Chondrocyte (in vitro differentiated cells): ENCODE data around the gene ZNF519. TPM values are rescaled to one million over a fixed set of nuclear protein-coding genes. Genes with fewer than 3 reads are reported as not detected.
"Not testable (repeated sequence)": the region's sequence is repeated elsewhere in the genome, so short reads cannot be mapped to it uniquely, and the experiment has no call there.

Experiments
- DNase-seq: peaks from one replicate; pipeline ENCODE4 v3.0.0; 2021; ENCODE audit warnings: mixed read lengths, low spot score
- H3K27ac Mint-ChIP-seq: one replicate; pipeline ENCODE4 v1.8.0; 2021; ENCODE audit warnings: mild to moderate bottlenecking, moderate library complexity, mixed read lengths; ENCODE audit not compliant: unreplicated experiment
- H3K27me3 Mint-ChIP-seq: 2 replicates; pipeline ENCODE4 v1.8.0; 2021; ENCODE audit warnings: low read depth, mixed read lengths
- H3K36me3 Mint-ChIP-seq: 2 replicates; pipeline ENCODE4 v1.8.0; 2021; ENCODE audit warnings: low read depth, mixed read lengths
- H3K4me1 Mint-ChIP-seq: 2 replicates; pipeline ENCODE4 v1.8.0; 2021; ENCODE audit warnings: low read depth, mild to moderate bottlenecking, mixed read lengths
- H3K4me3 Mint-ChIP-seq: one replicate; pipeline ENCODE4 v1.8.0; 2021; ENCODE audit warnings: mild to moderate bottlenecking, moderate library complexity, mixed read lengths; ENCODE audit not compliant: unreplicated experiment
- H3K9me3 Mint-ChIP-seq: 2 replicates; pipeline ENCODE4 v1.8.0; 2021; ENCODE audit warnings: low read depth, mixed read lengths
- CTCF ChIP-seq: fragments of 200-600 bp; sonication (generic); IDR thresholded peaks from 2 replicates; pipeline ENCODE4 v1.5.0; 2021; ENCODE audit warnings: antibody characterized with exemption, mild to moderate bottlenecking, moderate library complexity
- long read RNA-seq: library from polyadenylated mRNA; stranded (forward); transcript quantifications from one replicate; pipeline ENCODE4 v2.0.0, GENCODE V29; 2021
- total RNA-seq: library from RNA; stranded (reverse); gene quantifications from 3 replicates; pipeline ENCODE4 v1.2.1, GENCODE V29; 2021

ZNF519 gene
- total RNA-seq, result 2.3 to 6.5 TPM (median 2.9 TPM) in 3 replicates
- long read RNA-seq, partial matches to known transcripts, result 1 of 5 reads
- long read RNA-seq, other reads (novel, unspliced or antisense), result 1 of 5 reads

- H3K36me3 Mint-ChIP-seq, H3K9me3 Mint-ChIP-seq, H3K27me3 Mint-ChIP-seq: not testable (repeated sequence)
- H3K4me3 Mint-ChIP-seq, result peak within 1 kb of the TSS; percentile 91
- peak; percentile 92 for DNase-seq
- H3K4me1 Mint-ChIP-seq, result peaks cover 19% of the 10 kb centered on the region
- peak within 1 kb of the TSS; percentile 85 for H3K27ac Mint-ChIP-seq
These were observed at the start of gene ZNF519 for GRCh38 chr18:14132271-14132700. Gene ZNF519, minus strand, starts transcription at chr18:14132435. Its CDS starts 158 bp downstream, at chr18:14132277.

- H3K4me1 Mint-ChIP-seq, result no peaks in the 10 kb centered on the region
- no peak overlapping the region for H3K4me3 Mint-ChIP-seq
- no peak for TF ChIP-seq CTCF
- DNase-seq, result no peak
- no peaks in the 10 kb centered on the region for H3K36me3 Mint-ChIP-seq
- peaks cover 4% of the 10 kb centered on the region for H3K9me3 Mint-ChIP-seq
- no peak overlapping the region for H3K27ac Mint-ChIP-seq
- peaks cover under 1% of the 10 kb centered on the region for H3K27me3 Mint-ChIP-seq
These were observed 47.1 kb upstream of the ZNF519 start for GRCh38 chr18:14179306-14179705.

DNA sequence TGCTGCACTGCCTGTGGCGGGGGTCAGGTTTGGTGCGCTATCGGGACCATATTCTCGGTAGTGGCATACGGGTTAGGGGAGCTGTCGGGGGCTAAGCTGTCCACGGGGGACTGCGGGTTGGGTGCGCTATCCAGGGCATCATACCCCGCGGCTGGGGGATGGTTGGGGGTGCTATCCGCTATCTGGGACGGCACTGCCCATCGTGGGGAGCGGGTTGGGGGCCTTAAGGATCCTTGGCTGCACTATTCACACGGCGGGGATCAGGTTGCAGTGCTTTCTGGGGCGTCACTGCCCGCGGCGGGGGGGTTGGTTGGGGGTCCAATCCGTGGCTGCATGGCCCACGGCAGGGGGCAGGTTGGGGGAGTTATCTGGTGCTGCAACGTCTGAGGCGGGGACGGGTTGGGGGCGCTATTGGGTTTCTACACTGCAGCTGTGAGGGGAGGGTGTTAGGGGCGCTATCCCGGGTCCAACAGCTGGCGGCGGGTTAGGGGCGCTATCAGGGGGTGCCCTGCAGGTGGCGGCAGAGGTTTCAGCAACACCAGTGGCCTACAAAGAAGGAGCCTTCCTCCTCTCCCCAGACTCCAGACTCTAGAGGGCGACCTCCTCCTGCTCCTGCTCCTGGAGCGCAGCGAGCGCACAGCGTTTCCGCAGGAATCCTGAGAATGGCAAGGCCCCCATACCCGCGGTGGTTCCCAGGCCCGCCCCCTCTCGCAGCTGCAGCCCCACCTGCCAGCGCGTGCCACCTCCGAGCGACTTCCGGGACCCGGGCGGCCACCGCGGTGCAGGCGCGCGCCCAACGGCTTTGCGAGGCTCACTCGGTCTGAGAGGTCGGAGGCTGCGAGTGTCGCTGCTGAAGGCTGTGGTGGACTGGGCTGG is 46.3 kb upstream of the ZNF519 start:
- not testable (repeated sequence) for H3K9me3 Mint-ChIP-seq, H3K27me3 Mint-ChIP-seq, H3K36me3 Mint-ChIP-seq, H3K4me1 Mint-ChIP-seq, H3K27ac Mint-ChIP-seq, H3K4me3 Mint-ChIP-seq
- peak; percentile 85 for DNase-seq

DNA sequence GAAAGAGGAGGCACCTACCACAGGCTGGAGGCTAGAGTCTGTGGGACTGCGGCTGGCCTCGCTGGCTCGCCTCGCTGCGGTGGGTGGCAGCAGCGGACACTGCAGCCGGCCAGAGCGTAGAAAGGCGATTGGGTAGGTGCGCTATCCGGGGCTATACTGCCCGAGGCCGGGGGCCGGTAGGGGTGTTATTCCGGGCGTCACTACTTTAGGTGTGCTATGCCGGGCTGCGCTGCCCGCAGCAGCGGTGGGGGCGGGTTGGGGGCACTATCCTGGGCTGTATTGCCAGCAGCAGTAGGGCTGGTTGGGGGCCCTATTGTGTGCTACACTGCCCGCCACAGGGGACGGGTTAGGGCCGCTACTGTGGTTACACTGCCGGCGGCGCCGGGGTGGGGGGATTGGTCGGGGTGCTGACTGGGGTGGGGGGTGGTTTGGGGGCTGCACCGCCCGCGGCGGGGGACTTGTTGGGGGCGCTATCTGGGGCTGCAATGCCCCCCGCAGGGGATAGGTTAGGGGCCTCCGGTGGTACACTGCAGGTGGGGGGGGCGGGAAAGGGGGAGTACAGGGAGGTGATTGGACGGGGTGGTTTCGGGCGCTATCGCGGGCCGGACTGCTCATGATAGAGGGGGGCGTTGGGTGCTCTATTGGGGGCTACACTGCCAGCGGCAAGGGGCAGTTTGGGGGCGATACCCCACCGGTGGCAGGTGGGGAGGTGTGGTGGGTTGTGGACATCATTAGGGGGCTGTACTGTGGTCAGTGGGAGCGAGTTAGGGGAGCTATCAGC is 45.5 kb upstream of the ZNF519 start:
- H3K4me1 Mint-ChIP-seq, H3K9me3 Mint-ChIP-seq, H3K27me3 Mint-ChIP-seq, DNase-seq, H3K27ac Mint-ChIP-seq, H3K36me3 Mint-ChIP-seq, H3K4me3 Mint-ChIP-seq: not testable (repeated sequence)

- H3K27ac Mint-ChIP-seq, H3K9me3 Mint-ChIP-seq: not testable (repeated sequence)
These were observed 43.2 kb upstream of the ZNF519 start for GRCh38 chr18:14175404-14175803.

DNA sequence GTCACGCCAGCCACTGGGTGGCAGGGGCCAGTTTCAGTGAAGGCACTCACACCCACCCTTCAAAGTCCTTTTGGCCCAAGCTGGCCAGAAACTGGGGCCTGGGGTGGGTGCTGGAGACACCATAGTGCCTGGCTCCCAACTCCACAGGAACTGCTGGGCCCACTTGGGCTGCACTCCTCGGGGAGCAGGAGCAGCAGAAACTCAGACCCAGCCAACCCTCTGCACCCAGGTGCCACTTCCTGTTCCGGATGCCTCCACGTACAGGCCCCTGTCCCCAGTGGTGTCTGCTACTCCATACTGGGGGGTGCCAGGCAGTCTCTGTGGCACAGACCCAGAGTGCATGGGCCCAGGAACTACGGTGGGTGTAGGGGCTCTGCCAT is 42.5 kb upstream of the ZNF519 start:
- H3K4me1 Mint-ChIP-seq, result no peaks in the 10 kb centered on the region
- no peak for TF ChIP-seq CTCF
- H3K36me3 Mint-ChIP-seq, result no peaks in the 10 kb centered on the region
- H3K4me3 Mint-ChIP-seq, result no peak overlapping the region
- DNase-seq, result peak; percentile 93
- no peak overlapping the region for H3K27ac Mint-ChIP-seq
- H3K9me3 Mint-ChIP-seq, result no peaks in the 10 kb centered on the region
- H3K27me3 Mint-ChIP-seq, result no peaks in the 10 kb centered on the region

More at GRCh38 chr18:14175404-14175803, 43.2 kb upstream of the ZNF519 start:
- DNase-seq, H3K4me3 Mint-ChIP-seq, H3K27me3 Mint-ChIP-seq, H3K4me1 Mint-ChIP-seq, H3K36me3 Mint-ChIP-seq: not testable (repeated sequence)

DNA sequence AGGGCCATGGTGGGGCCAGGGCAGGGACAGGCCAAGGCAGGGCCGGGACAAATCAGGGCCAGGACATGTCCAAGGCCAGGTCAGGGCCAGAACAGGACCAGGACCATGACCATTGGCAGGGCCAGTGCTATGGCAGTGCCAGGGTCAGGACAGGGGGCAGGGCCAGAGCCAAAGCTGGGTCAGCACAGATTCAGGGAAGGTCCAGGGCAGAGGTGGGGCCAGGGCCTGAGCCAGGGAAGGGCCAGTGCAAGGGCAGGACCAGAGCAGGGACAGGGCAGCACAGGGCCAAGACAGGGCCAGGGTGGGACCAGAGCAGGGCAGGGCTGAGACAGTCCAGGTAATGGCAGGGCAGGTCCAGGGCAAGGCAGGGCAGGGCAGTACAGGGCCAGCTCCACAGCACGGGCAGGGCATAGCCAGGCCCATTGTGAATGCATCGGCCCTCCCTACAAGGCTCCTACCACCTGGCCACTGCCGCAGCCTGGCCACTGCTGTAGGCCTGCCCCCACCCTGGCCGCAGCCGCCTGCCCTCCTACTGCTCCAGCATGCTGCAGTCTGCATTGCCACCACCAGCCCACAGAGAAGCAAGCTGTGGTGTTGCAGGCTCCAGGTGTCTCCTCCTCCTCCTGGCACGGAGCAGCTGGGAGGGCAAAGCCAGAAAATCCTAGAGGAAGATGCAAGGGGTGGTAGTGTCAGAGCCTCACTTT is 41.9 kb upstream of the ZNF519 start:
- not testable (repeated sequence) for H3K9me3 Mint-ChIP-seq, H3K27me3 Mint-ChIP-seq, H3K4me1 Mint-ChIP-seq, H3K27ac Mint-ChIP-seq, H3K36me3 Mint-ChIP-seq, H3K4me3 Mint-ChIP-seq
- peak; percentile 75 for DNase-seq

- H3K27me3 Mint-ChIP-seq, H3K9me3 Mint-ChIP-seq, H3K4me3 Mint-ChIP-seq, H3K4me1 Mint-ChIP-seq, H3K36me3 Mint-ChIP-seq, H3K27ac Mint-ChIP-seq: not testable (repeated sequence)
- peak; percentile 73 for DNase-seq
These were observed 41.1 kb upstream of the ZNF519 start for GRCh38 chr18:14173116-14173951.

- H3K4me3 Mint-ChIP-seq, H3K27me3 Mint-ChIP-seq, H3K27ac Mint-ChIP-seq, H3K36me3 Mint-ChIP-seq, H3K9me3 Mint-ChIP-seq, H3K4me1 Mint-ChIP-seq: not testable (repeated sequence)
- DNase-seq, result peak; percentile 58
These were observed 40.2 kb upstream of the ZNF519 start for GRCh38 chr18:14172142-14173115.
